ENCODE data around the gene IFIT5.
"Not testable (repeated sequence)": the region's sequence is repeated elsewhere in the genome, so short reads cannot be mapped to it uniquely, and the experiment has no call there.

The IFIT5 gene, protein sequence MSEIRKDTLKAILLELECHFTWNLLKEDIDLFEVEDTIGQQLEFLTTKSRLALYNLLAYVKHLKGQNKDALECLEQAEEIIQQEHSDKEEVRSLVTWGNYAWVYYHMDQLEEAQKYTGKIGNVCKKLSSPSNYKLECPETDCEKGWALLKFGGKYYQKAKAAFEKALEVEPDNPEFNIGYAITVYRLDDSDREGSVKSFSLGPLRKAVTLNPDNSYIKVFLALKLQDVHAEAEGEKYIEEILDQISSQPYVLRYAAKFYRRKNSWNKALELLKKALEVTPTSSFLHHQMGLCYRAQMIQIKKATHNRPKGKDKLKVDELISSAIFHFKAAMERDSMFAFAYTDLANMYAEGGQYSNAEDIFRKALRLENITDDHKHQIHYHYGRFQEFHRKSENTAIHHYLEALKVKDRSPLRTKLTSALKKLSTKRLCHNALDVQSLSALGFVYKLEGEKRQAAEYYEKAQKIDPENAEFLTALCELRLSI
- 41.2 to 53.8 reads per million in 2 donors for total RNA-seq

DNA sequence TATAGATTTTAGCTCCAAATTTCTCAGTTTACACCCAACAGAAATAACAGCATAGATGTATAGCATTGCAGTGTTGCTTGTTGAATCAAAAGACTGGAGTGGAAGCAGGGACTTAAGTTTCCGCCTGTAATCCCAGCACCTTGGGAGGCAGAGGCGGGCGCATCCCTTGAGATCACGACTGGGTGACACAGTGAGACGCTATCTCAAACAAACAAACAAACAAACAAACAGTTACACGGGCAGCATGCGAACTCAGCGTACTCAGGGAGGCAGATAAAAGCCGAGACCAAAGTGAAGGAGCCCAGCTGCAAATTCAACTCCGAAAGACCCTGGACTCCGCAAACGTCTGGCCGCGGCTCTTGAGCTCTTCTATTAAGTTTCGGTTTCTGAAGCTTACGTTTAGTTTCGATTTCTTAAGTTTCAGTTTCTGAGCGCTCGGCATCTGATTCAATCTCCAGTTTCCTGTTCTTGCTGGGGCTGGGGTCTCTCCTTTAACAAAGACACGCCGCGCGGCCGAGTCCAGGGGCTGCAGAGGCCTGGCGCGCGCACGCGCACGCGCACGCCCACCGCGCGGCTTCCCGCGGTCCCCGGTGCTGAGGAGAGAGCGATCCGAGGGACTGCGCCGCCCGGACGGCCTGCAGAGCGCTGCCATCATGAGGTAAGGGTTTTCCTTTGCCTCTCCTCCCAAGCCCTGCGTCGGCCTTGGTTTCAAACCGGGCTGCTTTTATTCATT, at the start of gene IFIT5:
Gene IFIT5, plus strand, starts transcription at position 423 of the 733 bp plus-strand sequence. Its CDS starts 231 bp downstream, at position 654.
- peak; percentile 38 to 86 (median 60) for DNase-seq

DNA sequence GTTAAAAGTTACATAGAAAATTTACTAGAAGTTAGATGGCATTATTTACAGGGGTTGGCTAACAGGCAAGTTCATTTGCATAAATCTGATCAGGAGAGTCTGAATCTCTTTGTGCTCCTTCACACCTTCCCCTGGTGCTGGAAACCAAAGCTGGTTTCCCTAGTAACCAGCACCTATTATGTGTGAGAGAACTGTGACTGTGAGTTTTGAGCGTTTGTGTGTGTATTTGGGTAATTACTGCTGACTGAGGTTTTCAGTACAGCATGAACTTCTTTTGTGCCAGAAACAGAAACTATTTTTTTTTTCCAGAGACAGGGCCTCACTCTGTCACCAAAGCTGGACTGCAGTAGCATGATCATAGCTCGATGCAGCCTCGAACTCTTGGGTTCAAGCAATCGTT, 46.8 kb upstream of the IFIT5 start:
- peak in 2 of 5 experiments; percentile 20 to 55 for DNase-seq

DNA sequence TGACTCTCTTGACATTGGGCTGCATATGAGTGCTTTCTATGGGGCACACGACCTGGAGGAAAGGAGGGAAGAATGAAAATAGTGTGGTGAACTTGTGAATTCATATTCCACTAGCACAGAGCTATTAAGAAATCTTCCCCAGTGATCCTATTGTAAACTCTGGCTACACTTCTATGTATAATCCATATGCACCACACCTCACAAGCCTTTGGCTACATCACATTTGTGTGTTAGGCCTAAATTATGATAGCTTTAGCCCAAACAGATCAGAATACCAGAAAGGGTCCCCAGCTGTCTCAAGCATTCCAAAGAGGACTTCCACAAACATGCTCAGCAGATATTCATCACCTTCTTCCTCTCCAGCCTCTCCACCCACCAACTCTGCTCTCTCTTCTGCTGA, 46.2 kb upstream of the IFIT5 start:
- DNase-seq = no peak

DNA sequence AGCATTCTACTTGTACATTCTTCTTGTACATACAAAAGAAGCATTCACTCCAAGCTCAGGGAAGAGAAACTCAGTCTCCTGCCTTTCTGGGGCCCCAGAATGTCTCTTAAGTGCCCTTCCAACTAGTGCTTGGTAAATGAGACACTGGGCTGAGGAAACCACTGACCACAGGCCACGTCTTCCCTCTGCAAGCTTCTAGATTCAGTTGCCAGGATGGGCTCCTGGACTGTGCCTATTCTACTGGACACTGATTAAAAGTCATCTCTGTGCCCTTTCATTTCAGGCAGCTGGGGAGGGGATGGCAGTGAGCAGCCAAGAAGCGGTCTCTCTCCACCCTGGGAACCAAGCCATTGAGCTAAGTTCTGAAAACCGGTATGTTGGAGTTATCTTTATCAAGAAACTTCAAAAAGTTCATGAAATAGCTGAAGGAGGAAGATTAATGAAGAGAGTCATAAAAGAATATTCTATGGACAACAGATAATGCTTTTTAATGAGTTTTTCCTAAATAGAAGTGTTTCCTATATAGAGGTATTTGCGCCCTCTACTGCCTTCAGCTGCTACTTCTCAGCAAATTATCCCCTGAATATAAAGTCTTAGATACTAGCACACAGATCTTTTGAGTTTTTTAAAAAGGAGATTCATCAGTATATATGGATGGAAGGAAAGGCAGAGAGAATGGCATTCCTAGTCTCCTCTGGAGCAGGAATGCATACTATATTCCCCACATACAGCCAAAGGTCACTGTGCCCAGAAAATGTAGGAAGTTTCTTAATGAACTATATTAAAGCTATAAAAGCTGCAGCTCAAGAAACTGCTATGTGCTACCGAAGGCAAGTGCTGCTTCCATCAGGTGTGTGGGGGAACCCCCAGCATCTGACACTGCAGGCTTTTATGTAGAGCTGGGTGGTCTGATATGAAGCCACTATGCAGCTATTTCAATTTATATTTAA, 44.9 kb upstream of the IFIT5 start:
- peak in 1 of 5 experiments; percentile 14 for DNase-seq

DNA sequence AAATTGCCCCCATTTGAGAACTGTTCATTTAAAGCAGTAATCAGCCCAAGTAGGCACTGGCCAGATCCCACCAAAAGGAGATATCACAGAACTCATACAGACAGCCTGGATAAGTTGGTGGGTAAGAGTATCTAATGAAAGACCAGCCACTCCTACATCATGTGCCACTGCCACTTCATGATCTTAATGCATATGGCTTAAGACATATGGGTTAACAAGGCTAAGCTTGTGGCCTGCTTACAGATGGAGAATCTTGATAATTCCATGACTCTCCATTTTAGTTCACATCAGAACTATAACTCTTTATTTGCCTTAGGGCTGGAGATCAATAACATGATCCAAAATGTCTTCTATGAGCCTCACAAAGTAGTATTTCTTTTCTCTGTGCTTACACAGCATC, 43.3 kb upstream of the IFIT5 start:
- no peak for DNase-seq

DNA sequence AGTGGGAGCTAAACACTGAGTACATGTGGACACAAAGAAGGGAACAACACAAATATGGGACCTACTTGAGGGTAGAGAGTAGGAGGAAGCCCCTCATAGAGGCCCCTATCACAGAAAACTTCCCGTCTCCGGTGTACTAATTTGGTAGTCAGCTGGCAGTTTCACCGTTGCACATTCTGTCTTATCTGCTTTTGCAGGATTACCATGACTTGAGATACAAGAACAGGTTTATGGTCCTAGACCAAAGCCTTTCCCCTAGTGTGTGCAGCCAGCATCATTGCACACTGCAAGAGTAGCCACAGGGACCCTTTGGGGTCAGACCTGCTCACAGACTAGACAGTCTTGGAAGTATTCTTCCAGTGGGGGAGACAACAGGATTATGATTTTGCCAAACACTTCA, 42.4 kb upstream of the IFIT5 start:
- DNase-seq = no peak

DNA sequence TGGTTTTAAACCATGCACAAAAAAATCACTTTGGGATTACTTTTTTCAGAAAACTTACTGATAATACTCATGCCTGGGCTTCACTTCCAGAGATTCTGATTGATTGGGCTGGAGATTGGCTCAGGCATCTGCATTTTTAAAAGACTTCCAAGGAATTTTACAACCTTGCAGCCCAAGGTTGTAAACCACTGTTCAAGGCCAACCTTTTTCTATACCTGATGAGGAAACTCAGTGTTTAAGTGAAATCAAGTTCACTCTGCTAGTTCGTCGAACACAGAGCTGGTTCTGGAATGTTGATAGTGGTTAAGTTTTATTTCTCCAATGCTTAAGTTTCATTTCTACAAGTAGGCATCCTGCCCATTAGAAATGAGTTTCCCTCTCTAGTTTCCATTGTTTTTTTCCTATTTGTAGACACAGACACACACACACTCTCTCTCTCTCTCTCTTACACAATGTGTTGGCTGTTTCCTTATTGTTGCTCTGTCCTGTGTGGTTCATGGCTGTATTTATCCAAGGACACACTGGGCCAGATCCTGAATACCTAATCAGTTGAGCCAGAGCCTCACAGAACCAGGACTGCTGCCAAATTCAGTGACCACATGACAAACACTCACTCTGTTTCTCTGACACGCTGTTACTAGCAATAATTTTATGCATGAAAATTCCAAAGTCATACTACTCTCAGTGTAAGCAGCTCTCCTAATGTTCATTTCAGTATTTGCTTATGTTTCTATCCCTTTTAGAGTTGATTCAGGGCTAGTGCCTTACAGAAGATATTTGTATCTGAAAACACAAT, 40.3 kb upstream of the IFIT5 start:
- no peak for DNase-seq

DNA sequence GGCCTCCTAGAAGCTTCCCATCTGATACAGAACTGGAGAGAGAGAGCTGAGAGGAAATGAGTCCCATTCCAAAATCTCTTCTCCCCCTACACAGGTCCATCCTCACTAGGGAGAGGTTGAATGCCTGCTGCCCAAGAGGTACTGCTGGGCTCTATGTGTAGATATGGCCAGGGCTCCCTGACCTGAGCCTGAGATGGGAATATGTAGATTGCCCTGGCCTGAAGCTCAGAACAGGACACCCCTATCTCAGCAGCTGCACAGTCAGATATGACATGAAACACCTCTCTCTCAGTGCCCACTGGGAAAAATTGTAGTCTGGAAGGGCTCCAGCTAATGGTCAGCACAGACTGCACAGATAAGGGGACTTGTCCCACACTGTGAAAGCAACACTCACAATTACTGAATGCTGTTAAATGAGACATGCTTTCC, 39.6 kb upstream of the IFIT5 start:
- DNase-seq = no peak

DNA sequence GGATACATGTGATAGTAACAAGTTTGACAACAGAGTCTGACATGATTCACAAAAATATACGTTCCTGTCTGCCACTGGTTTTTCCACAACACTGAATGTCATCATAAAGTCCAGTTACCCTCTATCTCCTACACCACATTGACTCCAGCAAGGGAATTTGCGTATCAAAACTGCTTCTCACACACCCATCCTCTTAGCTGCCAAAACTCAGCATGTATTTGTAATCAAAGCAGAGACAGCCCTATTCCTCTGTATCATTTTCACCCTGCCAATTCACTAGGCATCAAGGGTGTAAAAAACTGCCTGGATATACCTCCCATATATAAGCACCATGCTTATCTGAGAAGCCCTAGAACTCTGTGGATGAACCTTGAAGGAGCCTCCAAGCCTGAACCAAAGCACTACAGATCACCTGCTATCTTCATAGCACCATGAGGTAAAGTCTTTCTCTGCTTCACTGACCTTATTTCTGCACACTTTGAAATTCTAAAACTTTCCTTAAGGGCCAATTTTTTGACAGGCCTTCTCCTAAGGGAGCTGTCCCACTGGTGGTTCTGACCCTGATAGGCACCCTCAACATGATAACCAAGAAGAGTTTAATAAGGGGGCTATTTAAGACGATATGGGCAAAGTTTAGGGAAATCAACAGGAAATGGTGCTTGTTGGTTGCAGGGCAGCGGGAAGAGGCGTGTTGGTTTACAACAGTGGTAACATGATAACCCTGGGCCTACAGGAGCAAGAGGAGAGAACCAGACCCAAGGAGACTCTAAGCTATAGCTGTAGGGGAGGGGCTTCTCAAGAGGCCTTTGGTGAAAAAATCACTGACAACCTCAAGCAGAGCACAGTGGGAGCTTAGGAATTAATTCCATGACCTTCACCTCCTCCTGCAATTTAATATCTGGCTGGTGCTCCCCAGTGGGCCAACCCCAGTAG, 36.4 kb upstream of the IFIT5 start, which contains the start of gene IFIT1B:
Gene IFIT1B, plus strand, starts transcription at position 352 of the 933 bp plus-strand sequence. Its CDS starts 80 bp downstream, at position 432.
- DNase-seq = no peak

DNA sequence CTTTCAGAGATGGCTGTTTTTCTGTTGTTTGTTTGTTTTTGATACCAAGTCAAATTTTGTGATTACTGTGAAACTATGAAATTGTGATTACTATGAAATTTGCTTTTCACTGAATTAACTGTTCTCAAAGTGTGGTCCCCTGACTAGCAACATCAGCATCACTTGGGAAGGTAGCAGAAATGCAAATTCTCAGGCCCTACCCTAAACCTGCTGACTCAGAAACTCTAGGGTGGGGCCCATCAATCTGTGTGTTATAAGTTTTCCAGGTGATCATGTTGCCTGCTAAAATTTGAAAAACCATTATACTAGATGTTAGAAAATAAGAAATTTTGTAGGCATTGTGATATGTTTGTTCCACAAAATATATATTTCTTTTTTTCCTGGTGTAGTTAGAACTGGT, 35.3 kb upstream of the IFIT5 start:
- no peak for DNase-seq

DNA sequence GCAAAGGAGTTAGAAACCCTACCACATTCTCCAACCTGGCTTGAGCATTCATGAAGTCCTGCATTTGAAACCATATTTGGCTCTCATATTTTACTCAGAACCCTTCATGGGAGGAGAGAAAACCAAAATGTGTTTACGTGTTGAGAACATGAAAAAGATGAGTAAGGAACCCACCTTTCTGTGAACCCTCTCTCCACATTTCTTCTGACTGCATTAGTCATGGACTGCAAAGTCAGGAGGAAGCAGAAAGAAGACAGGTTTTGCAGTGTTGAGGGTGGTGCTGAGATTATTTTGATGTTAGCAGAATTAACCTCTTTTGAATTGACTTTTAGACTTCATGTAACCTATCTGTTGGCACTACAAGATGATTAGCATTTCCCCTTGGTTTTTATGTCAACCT, 31.6 kb upstream of the IFIT5 start:
- DNase-seq = no peak

DNA sequence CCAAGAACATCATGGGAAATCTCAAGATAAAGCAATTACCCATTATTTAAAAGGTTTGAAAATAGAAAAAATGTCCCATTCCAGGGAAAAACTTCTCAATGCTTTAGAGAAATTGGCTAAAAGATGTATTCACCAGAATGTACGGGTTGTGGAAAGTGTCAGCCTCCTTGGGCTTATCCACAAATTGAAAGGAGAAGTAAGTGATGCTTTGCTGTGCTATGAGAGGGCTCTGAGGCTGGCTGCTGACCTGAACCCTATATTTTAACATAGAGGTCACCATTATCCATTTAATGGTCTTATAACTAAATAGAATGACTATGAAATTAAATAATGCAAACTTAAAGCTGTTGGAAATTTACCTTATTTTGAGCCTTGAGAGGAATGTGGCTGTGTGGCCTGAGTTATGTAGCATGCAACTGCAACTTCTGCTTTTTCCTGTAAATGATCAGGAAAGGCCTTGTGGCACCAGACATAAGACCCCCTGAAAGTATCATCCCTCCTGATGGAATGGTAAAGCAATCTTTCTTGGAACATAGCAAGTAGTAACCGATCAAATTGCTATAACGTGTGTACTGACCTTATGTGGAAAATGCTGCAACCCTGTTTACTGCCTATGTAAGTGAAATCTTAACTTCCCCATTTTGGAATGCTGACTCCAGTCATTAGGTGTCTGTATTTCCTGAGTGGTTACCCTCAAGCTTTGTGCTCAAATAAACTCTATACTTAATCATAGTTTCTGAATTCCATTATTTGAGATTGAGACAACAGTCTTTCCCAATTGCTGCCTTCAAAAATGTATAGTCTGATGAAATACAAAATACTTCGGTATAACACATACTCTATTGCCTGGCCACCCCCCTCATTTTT, 29.7 kb upstream of the IFIT5 start:
- no peak for DNase-seq

DNA sequence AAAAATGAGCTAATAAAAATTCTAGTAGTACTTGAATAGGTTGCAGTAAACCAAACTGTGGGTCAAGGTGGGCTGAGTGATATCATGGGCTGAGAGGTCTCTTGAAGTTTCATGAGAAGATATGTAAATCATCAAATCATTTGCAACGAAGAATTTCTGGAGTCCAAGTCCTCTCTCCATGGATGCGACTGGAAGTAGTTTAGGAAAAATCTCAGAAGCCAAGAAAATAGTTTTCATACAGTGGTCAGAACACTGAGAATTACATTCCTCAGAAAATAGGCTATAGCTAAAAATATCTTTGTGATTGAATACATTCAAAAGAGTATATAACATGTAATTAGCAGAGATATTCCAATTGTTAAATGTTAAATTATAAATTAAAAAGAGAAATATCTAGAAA, 25.6 kb upstream of the IFIT5 start:
- no peak for DNase-seq

DNA sequence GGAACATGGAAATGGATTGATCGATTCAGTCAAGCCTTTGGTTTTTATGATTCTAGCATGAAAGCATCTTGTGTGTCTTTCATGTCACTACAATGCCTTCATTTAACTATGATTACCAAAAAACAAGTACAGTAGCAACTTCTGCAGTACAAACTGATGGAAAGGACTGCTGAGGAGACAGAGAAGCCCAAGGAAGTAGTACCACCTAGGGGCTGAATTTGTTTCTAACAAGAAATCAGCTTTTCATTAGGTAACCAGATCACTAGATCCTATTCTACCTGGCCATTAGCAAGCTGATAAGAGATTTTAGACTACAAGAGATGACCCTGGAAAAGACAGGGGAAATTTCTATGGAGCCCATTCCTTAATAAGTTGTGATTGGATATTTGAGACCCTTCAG, 25.1 kb upstream of the IFIT5 start:
- peak in 1 of 5 experiments; percentile 29 for DNase-seq

DNA sequence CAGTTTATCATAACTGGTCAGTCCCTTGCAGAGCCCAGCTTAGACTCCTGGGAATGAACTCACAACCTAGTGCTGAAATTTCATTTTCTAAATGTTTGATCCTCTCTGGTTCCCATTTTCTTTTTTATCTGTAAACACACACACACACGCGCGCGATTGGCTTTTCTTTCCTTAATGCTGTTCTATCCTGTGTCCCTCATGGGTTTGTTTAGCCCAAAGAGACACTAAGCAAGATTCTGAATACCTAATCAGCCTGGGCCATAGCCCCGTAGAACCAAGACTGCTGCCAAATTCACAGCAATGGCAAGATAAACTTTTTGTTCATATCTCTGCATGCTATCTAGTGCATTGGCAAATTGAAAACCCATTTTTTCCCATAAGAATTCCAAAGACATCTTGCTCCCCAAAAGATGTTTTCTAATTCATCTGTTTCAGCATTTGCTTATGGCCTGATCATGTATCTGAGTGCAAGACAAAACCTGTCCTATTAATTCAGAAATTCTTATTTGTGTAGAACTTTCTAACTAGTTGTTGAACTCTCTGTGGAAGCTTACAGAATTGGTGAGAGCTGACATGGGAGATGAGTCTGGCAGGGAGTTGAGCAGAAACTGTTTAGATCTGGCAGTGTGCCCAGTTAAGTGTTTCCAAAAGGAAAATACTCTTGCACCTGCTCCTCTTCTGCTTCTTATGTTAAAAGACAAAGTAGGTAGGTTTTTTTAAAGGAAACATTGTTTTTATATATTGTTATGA, 23.7 kb upstream of the IFIT5 start:
- no peak for DNase-seq

DNA sequence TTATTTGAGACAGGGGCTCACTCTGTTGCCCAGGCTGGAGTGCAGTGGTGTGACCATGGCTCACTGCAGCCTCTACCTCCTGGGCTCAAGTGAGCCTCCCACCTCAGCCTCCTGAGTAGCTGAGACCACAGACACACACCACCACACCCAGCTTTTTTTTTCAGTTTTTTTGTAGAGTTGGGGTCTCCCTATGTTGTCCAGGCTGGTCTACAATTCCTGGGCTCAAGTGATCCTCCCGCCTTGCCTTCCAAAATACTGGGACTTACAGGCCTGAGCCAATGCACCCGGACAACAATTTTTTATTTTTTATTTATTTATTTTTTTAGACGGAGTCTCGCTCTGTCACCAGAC, 23.2 kb upstream of the IFIT5 start:
- DNase-seq = not testable (repeated sequence)

DNA sequence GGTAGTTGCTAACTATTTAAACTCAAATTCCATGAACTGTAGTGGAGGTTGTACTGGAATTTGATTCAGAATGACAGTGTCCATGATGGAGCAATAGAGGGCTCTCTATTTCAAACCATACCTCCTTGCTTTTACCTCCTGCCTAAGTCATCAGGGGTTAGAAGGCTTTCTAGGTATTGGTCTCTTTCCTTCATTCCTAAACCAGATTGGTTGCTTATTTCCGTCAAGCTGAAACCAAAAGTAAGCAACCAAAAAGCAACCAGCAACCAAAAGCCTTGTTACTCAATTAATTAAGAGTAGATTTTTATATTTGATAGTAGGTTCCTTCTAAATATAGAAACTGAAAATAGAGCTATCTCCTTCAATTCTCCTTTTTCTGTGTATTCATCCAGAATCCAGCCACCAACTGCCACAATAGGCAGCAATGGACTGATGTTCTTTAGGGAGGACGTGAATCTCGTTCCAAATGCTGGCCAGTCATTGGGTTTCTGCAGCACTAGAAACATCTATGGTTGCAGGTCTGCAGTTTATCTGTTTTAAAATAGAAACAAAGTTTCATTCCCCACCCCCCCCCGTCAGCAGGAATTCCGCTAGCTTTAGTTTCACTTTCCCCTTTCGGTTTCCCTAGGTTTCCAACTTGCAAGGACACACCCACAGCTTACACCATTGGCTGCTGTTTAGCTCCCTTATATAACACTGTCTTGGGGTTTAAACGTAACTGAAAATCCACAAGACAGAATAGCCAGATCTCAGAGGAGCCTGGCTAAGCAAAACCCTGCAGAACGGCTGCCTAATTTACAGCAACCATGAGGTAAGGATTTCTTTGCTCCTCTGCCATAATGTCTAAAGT, 22.2 kb upstream of the IFIT5 start, which contains the start of gene IFIT1:
Gene IFIT1, plus strand, starts transcription at position 717 of the 850 bp plus-strand sequence. Its CDS starts 90 bp downstream, at position 807.
- peak in 4 of 5 experiments; percentile 8 to 78 (median 48) for DNase-seq

DNA sequence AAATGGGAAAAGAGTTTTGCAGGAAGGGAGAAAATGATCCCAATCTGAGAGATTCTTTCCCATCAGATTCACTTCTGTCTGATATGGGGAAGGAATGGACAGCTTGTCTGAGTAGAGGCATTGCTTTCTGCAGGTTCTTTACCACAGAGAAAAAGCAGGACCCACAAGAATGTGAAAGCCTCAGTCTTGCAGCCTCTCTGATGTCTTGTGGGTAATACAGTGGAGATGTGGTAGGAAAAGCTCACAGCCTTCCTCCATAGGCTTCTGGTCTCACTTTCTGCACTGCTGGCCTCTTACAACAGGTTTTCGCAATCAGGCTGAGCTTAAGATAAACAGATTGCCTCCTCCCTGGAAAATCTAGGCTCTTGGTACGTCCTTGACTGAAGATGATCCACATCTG, 21.4 kb upstream of the IFIT5 start:
- no peak for DNase-seq

All from T-helper 2 cell (primary cell).